HG03460 (cell line): Measurements from ENCODE around the gene HNRNPLL.
"Not testable (repeated sequence)": the region's sequence is repeated elsewhere in the genome, so short reads cannot be mapped to it uniquely, and the experiment has no call there.

Experiments
- ATAC-seq: cut with Tn5 transposase; IDR thresholded peaks from one replicate; pipeline ENCODE4 v1.9.1; 2021; ENCODE audit not compliant: unreplicated experiment

Gene HNRNPLL

GRCh38 chr2:38602732-38603401, at the start of gene HNRNPLL:
Gene HNRNPLL (minus strand): TSS chr2:38602928. CDS start chr2:38602626, 302 bp downstream.
- ATAC-seq = peak; percentile 67

GRCh38 chr2:38650717-38651116, 48.0 kb upstream of the HNRNPLL start:
- ATAC-seq = no peak

DNA sequence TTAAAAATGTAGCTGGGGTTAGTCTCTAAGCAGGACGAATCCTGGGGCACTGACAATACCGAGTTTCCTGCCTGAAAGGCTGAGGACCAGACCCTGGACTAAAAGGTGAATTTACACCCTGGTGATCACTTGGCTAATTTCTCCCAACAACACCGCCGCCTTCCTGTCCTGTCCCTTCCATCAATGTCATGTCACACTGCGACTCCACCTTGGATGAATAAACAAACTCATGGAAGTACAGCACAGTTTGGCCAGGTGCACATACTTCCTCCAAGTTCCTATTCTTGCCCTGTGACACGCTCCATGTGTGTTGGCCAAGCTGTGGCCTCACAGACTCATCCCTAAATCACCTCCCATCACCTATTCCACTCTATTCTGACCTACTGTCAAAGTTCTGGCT, 47.3 kb upstream of the HNRNPLL start:
- no peak for ATAC-seq

DNA sequence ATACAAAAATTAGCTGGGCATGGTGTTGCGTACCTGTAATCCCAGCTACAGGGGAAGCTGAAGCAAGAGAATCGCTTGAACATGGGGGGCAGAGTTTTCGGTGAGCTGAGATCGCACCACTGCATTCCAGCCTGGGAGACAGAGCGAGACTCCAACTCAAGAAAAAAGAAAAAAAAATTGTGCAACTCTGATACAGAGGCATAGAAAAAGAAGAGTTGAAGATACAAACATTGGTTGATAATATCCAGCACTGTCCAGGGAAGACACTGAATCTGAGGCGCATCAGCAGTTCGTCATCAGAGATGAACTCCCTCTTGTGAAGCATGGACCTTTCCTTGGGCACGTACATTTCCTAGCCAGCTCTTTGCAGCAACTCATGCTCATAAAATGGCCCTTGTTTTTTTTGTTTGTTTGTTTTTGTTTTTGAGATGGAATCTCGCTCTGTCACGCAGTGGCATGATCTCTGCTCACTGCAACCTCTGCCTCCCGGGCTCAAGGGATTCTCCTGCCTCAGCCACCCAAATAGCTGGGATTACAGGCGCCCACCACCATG, 46.5 kb upstream of the HNRNPLL start:
- ATAC-seq = no peak

- no peak for ATAC-seq
Observed at GRCh38 chr2:38648107-38648761, 45.5 kb upstream of the HNRNPLL start.

- not testable (repeated sequence) for ATAC-seq
Observed at GRCh38 chr2:38643683-38644511, 41.2 kb upstream of the HNRNPLL start.

DNA sequence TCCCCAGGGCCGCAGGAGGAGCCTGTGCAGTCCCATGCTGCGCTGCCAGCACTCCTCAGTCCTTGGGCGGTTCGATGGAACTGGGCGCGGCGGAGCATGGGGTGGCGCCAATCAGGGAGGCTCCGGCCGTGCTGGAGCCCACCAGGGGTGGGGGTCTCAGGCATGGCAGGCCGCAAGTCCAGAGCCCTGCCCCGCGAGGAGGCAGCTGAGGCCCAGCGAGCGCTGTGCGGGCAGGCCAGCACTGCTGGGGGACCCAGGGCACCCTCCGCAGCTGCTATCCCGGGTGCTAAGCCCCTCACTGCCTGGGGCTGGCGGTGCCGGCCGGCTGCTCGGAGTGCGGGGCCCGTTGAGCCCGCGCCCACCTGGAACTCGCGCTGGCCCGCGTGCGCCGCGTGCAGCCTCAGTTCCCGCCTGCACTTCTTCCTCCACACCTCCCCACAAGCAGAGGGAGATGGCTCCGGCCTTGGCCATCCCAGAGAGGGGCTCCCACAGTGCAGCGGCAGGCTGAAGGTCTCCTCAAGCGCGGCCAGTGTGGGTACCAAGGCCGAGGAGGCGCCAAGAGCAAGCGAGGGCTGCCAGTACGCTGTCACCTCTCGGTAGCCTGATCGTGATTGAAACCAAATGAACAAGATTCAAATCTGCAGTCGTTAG, 40.4 kb upstream of the HNRNPLL start:
- no peak for ATAC-seq

GRCh38 chr2:38642373-38643017, 39.8 kb upstream of the HNRNPLL start:
- ATAC-seq = not testable (repeated sequence)

GRCh38 chr2:38636069-38636468, 33.3 kb upstream of the HNRNPLL start:
- ATAC-seq = no peak

GRCh38 chr2:38635139-38635538, 32.4 kb upstream of the HNRNPLL start:
- no peak for ATAC-seq

DNA sequence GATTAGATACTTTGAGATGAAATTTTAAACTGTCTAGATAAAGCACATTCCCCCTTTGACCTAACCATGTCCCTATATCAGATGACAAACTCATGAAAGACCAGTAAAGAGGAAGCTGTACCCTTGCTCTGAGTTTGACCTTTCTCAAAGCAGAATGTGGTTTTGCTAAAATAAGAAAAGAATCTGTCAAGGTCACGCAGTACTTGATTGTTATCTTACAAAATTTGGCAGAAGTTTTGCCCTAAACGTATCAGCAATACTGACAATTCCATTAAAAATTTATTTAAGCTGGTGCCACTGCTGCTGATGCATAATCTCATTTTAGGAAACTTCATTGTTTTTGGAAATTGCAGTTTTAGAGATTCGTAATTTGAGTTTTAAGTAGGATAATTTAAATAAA, 32.0 kb upstream of the HNRNPLL start:
- peak; percentile 98 for ATAC-seq

DNA sequence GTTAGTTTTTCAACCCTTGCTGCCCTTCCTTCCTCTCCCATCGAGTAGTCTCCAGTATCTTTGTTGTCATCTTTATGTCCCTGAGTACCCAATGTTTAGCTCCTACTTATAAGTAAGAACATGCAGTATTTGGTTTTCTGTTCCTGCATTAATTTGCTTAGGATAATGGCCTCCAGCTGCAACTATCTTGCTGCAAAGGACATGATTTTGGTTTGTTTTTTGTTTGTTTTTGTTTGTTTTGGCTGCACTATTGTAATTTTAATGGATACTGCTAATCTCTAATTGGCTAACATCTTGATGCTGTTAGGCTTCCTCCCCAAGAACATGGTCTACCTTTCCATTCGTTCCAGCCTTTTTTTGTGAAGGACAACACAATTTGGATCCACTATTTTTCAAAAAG, 31.2 kb upstream of the HNRNPLL start:
- ATAC-seq = no peak

- ATAC-seq = no peak
Observed at GRCh38 chr2:38632980-38633379, 30.3 kb upstream of the HNRNPLL start.

DNA sequence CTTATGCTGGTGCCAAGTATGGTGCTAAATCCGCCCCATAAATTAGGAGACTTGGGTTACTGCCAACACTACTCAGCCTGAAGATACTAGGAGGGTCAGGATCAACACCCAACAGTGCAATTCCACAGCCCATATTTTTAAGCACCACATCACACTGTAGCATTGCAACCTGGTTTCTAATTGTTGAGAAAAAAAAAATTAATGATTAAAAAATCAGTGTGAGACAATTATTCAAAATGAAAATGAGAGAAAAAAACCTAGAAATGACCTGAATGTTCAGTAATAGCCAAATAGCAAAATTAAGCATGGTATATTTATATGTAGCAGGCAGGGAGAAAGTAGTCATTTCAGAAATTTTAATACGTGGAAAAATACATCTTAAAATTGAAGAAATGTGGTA, 29.2 kb upstream of the HNRNPLL start:
- no peak for ATAC-seq

- no peak for ATAC-seq
Observed at GRCh38 chr2:38629684-38630083, 27.0 kb upstream of the HNRNPLL start.

- no peak for ATAC-seq
Observed at GRCh38 chr2:38627391-38627790, 24.7 kb upstream of the HNRNPLL start.

DNA sequence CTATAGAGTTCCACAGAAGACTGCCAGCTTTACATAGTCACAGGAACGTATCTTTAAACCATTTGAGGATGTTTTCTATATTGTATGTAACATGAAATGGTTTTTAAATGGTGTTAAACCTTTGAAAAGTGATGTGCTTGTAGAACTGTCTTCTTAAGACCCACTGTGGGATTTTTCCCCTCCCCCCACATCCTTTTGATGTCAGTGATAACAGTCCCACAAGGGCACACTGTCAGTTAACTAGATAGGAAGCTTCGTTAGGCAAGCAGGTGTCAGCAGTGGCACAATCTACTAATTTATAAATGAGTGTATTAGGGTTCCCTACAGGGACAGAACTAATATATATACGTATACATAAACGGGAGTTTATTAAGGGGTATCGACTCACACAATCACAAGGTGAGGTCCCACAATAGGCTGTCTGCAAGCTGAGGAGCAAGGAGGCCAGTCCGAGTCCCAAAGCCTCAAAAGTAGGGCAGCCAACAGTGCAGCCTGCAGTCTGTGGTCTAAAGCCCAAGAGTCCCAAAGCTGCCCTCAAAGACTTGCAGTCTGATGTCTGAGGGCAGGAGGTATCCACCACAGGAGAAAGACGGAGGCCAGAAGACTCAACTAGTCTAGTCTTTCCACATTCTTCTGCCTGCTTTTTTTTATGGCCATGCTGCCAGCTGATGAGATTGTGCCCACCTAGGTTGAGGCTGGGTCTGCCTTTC, 23.8 kb upstream of the HNRNPLL start:
- ATAC-seq = no peak

- no peak for ATAC-seq
Observed at GRCh38 chr2:38622210-38622609, 19.5 kb upstream of the HNRNPLL start.

DNA sequence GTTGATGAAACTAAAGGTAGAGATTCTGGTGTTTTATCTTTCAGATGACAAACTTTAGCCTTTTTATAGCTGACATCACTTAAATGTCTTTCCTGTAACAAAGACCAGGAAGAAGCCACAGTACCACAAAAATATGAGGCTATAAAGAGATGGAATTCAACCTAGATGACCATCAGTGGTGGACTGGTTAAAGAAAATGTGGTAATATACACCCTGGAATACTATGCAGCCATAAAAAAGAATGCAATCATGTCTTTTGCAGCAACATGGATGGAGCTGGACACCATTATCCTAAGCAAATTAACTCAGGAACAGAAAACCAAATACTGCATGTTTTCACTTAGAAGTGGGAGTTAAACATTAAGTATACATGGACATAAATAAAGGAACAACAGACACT, 18.3 kb upstream of the HNRNPLL start:
- no peak for ATAC-seq
